Measurements from ENCODE around the gene PITPNB.

DNA sequence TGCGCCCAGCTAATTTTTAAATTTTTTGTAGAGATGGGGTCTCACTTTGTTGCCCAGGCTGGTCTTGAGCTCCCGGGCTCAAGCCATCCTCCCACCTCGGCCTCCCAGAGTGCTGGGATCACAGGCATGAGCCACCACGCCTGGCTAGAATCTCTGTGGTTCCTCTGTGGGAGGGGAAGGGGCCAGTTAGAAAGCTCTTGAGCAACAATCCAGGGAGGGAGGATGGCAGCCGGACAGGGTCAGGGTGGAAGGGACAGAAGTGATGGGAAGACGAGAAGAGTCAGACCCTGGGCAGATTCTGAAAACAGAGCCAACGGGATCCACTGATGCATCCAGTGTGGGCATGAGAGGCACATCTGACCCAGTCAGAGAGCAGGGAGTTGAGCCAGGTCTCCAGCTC, 78.6 kb downstream of the PITPNB start:
- no peak for TF ChIP-seq GATA2 (IDR thresholded peaks at IDR 0.05; ENCODE audit: low read depth, low read length)
- TF ChIP-seq GATA3 (IDR thresholded peaks at IDR 0.05; ENCODE audit: low read depth, low read length): no peak
